HCT116 (cell line): ENCODE data around the gene NF2.

Source experiments
- CTCF ChIP-seq, 3 experiments: fragments of 200-600 bp in 1 of 3; sonication (generic) in 1 of 3; IDR thresholded peaks in 2 of 3; conservative IDR thresholded peaks in 1 of 3; 2 replicates each; pipeline ENCODE4 v1.5.1; 2012 to 2017; ENCODE audit warnings: low read depth in 2 of 3, low read length in 2 of 3, antibody characterized with exemption in 1 of 3, borderline replicate concordance in 1 of 3, control low read depth in 1 of 3, mild to moderate bottlenecking in 1 of 3, mixed read lengths in 1 of 3, mixed run types in 1 of 3, moderate library complexity in 1 of 3; ENCODE audit not compliant: insufficient read depth in 1 of 3
- EGR1 ChIP-seq: IDR thresholded peaks from 2 replicates; pipeline ENCODE4 v1.6.1; 2012; ENCODE audit warnings: low read depth
- EZH2 ChIP-seq: fragments of 200-600 bp; sonication (generic); IDR thresholded peaks from 2 replicates; pipeline ENCODE4 v1.6.1; 2017; ENCODE audit warnings: antibody characterized with exemption, mixed run types
- EZH2phosphoT487 ChIP-seq: fragments of 200-600 bp; IDR thresholded peaks from 2 replicates; pipeline ENCODE4 v1.6.1; 2018; ENCODE audit warnings: antibody characterized with exemption, borderline replicate concordance
- MAX ChIP-seq: IDR thresholded peaks from 2 replicates; pipeline ENCODE4 v1.6.1; 2012
- POLR2A ChIP-seq: IDR thresholded peaks from 2 replicates; pipeline ENCODE4 v1.7.0; 2011; ENCODE audit warnings: borderline replicate concordance; ENCODE audit not compliant: insufficient read depth, insufficient read length; ENCODE audit errors: extremely low read depth
- POLR2AphosphoS5 ChIP-seq: IDR thresholded peaks from 2 replicates; pipeline ENCODE4 v1.6.1; 2011; ENCODE audit warnings: mild to moderate bottlenecking, low read depth, low read length, moderate library complexity
- RAD21 ChIP-seq: IDR thresholded peaks from 2 replicates; pipeline ENCODE4 v1.6.1; 2012; ENCODE audit warnings: low read depth, mild to moderate bottlenecking
- SIN3A ChIP-seq: IDR thresholded peaks from 2 replicates; pipeline ENCODE4 v1.6.1; 2012; ENCODE audit warnings: low read depth

- TF ChIP-seq MAX (no peak), POLR2AphosphoS5 (no peak), CTCF (IDR thresholded peaks at IDR 0.05 in 2 of 3, conservative IDR thresholded peaks at IDR 0.05 in 1 of 3; ENCODE audit: borderline replicate concordance in 1 of 3, insufficient read depth in 1 of 3, low read depth in 2 of 3, low read length in 2 of 3) (no peak), RAD21 (no peak), POLR2A (no peak), EZH2 (no peak), EGR1 (no peak), SIN3A (no peak), EZH2phosphoT487 (no peak)
Observed at GRCh38 chr22:29626497-29627195, 23.2 kb downstream of the NF2 start.
